Epithelial cell of proximal tubule (primary cell): ENCODE data around the gene UIMC1. TPM values are rescaled to one million over a fixed set of nuclear protein-coding genes. Genes with fewer than 3 reads are reported as not detected.

Experiments
- DNase-seq: peaks from one replicate; pipeline ENCODE4 v3.0.0-alpha.2; 2011; ENCODE audit warnings: low read depth
- H3K4me3 ChIP-seq: 2 replicates; pipeline ENCODE4 v1.5.1; 2011; ENCODE audit warnings: low read depth, mild to moderate bottlenecking, low read length
- total RNA-seq: library from RNA; depleted of rRNA; stranded (reverse); fragments of >200 nt; gene quantifications from 2 replicates; pipeline ENCODE4 v1.2.3, GENCODE V29; 2015
- TF ChIP-seq, protein P1 (sequence below): conservative IDR thresholded peaks from 2 replicates; pipeline ENCODE4 v1.5.1; 2012; ENCODE audit warnings: low read depth, mild to moderate bottlenecking, low read length

UIMC1 gene
- total RNA-seq, 1 donor from 2014 or later, result 15.6 TPM

DNA sequence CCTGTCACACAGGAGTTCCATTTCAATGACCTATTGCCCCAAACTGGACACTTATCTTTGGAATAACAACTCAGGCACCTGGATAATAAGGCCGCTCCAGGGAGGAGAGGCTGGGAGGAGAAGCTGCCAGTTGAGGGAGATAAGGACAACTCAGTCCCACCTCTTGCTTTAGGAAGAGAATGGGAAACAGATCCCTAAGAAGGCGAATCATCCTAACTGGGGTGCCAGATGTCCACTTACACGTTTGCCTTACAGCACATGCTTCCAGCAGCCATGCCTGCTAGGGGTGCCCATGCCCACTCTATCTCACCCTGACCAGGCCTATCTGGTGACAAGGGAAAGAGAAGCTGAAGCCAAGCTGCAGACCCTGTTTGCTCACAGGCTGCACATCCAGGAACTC lies 113.9 kb downstream of the UIMC1 start:
- TF ChIP-seq, protein P1, sequence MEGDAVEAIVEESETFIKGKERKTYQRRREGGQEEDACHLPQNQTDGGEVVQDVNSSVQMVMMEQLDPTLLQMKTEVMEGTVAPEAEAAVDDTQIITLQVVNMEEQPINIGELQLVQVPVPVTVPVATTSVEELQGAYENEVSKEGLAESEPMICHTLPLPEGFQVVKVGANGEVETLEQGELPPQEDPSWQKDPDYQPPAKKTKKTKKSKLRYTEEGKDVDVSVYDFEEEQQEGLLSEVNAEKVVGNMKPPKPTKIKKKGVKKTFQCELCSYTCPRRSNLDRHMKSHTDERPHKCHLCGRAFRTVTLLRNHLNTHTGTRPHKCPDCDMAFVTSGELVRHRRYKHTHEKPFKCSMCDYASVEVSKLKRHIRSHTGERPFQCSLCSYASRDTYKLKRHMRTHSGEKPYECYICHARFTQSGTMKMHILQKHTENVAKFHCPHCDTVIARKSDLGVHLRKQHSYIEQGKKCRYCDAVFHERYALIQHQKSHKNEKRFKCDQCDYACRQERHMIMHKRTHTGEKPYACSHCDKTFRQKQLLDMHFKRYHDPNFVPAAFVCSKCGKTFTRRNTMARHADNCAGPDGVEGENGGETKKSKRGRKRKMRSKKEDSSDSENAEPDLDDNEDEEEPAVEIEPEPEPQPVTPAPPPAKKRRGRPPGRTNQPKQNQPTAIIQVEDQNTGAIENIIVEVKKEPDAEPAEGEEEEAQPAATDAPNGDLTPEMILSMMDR, result no peak
- no peak for DNase-seq
- no peak overlapping the region for H3K4me3 ChIP-seq

DNA sequence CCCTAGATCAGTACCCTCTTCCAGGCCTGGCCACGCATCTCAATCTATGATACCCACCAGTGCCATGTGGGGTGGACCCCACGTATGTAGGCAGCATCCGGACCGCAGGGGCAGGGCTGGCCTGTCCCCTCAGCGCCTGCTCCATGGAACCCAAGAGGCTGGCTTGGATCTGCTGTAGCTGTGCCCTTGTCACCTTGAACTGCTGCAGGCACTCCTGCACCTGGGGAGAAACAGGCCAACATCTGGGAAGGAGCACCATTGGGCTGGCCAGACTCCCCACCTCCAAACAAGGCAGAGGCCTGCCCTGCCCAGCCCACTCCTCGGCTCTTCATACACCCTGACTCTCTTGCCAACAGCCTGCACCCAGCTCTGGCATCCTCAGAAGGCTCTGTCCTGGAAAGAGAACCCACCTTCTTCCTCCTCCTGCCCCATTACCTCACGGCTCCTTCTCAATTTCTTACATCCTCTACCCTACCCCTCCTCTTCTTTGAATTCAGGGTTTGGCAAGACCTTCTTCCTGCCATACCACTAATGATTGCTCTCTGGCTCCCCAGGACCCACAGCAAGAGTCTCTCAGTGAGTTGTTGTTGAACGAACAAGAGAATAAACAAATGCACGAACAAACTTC lies 115.1 kb downstream of the UIMC1 start:
- no peak for DNase-seq
- H3K4me3 ChIP-seq, result no peak overlapping the region
- TF ChIP-seq, protein P1, result no peak

DNA sequence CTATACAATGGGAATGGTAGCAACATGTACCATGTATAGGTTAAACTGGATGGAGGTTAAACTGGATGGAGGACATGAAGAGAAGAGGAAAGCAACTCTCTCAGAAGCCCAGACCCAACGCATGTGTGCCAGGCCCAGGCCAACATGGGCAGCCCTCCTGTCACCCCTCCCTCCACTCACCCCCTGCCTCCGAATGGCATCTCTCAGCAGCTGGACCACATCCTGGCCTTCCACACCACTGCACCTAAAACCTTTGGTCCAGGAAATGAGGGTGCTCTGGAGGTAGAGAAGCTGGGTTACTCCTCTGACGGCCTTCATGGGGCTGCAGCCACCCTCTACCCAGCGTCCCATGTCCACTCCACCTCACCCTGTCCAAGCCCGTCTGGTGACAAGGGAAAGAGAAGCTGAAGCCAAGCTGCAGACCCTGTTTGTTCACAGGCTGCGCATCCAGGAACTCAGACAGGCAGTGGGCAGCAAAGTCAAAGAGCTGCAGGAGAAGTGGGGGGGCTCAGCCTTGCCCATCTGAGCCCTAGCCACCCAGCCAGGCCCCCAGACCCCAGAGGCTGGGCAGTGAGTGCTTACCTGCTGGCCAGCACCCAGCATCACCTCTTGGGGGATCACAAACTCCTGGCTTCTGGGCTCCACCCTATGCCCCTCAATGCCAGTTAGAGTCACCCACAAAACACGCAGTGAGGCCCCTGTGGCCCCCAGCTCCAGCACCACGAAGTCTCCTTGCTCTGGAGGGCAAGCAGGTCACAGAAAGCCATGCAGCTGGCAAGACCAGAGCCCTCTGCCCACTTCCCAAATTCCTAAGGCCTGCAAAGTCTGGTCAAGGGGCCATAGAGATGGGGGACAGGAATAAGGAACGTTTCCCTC lies 115.9 kb downstream of the UIMC1 start:
- TF ChIP-seq, protein P1, result no peak
- no peak for DNase-seq
- H3K4me3 ChIP-seq, result no peak overlapping the region

DNA sequence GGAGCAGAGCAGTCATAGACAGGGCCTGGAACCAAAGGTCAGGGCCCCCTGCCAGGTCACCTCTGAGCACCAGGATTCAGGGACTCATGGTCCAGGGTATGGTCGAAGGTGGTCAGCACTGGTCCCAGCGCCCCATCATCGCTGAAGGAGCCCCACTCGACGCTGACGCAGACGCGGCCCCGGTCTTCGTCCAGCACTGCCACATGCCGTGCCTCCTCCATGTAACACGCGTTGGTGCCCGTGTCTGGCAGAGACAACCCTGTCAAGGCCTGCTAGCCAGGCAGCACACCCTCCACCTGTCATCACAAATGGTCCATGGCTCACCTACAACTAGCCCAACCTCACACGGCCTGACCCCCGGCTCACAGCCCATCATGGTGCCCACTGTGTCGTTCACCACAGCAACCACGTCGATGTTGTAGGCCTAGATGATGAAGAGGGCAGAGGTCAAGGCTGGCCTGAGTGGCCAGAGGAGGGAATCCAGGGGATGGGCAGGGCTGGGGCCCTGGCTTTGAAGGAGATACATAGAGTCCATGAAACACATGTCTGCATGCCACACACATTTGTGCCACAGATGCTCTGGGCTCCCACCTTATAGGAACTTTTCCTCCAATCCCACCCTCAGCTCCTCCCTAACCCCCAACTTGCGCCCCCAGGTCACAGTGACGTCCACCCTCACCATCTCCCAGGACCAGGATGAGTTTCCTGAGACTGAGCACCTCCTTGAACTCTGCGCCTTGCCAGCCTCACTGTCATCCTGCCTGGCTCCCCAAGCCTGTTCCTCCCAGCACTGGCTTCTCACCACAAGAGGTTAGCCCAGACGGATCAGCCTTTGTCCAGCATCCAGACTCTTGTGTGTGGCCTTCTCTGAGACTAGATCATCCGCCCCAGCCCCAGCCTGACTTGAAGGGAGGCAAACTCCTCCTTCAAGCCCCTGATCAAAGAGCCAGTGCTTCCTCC lies 117.0 kb downstream of the UIMC1 start:
- TF ChIP-seq, protein P1, result no peak
- no peak overlapping the region for H3K4me3 ChIP-seq
- DNase-seq, result no peak

DNA sequence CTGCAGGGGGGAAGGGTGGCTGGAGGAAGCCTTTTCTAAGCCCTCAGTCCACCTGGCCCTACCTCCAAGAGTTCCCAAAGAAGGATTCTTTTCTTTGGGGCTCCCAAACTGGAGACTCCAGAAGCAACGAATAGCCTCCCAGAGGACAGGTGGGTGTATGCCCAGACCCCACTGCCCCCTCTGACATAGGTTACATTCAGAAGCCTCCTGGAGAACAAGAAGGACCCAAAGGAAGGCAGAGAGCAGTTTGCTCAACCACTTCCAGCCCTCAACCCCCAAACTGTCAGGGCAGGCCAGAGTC lies 117.8 kb downstream of the UIMC1 start:
- no peak overlapping the region for H3K4me3 ChIP-seq
- DNase-seq, result no peak
- TF ChIP-seq, protein P1, result no peak

DNA sequence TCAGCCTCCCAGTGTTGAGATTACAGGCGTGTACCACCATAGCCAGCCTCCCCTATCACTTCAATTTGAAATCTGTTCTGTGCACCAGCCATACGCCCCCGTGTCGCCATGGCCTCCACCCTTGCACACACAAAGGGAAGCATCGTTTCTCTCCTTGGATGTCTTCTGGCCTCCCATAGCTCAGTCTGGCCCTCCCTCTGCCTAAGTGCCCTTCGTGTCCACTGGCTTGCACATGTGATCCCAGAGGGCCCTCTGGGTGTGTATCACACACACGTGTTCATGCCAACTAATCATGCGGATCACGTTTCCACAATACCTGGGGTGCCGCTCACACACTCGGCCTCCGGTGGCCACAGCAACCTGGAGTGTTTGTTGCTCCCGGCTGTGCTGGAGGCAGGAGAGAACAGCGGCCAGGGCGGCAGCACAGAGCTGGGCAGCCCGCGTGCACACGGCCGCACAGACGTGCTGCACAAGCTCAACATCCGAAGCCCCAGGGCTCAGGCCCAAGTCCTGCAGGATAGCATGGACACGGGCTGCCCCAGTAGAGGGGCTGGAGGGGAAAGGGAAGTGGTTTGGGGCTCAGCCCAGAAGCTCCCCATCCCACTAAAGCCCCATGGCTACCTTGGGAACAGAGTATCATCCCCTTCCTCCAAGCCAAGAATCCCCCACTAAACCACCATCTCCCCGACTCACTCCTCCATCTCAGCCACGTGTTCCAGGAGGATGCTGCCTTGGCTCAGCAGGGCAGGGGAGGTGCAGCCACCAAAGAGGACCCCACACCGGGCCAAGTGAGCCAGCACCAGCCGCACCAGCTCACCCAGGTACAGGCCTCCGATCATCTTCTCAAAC lies 118.3 kb downstream of the UIMC1 start:
- no peak overlapping the region for H3K4me3 ChIP-seq
- TF ChIP-seq, protein P1, result no peak
- no peak for DNase-seq
